GM12878 (cell line): ENCODE measurements around the gene ZCCHC4. TPM values are rescaled to one million over a fixed set of nuclear protein-coding genes. Genes with fewer than 3 reads are reported as not detected.

Experiments used
- ATAC-seq: fragments of 200-7000 bp; cut with Tn5 transposase; 3 replicates; pipeline ENCODE4 v1.9.1; 2020; ENCODE audit warnings: mild to moderate bottlenecking, moderate library complexity
- BruUV-seq: library from RNA; stranded (reverse); fragments of 400-500 nt; replicated peaks from 2 replicates; lab custom pipeline; 2021; lab: Mats Ljungman, UMichigan
- CTCF ChIA-PET: fragments of 300-600 bp; sonication (Branson Sonifier 250); formaldehyde crosslinking; extraction: SDS; loops from one replicate; lab custom pipeline; 2021; ENCODE audit warnings: inconsistent platforms; lab: Yijun Ruan, JAX
- POLR2A ChIA-PET: fragments of 350-600 bp; formaldehyde crosslinking; extraction: SDS; loops from one replicate; lab custom pipeline; 2021; ENCODE audit warnings: inconsistent platforms; lab: Charles Lee
- RAD21 ChIA-PET: fragments of 300-600 bp; sonication (Branson Sonifier 250); formaldehyde crosslinking; loops from one replicate; lab custom pipeline; 2023; ENCODE audit warnings: antibody characterized with exemption; ENCODE audit not compliant: unreplicated experiment; lab: Charles Lee
- SMC1A ChIA-PET: fragments of 300-600 bp; sonication (Branson Sonifier 250); formaldehyde crosslinking; loops from one replicate; lab custom pipeline; 2023; ENCODE audit not compliant: unreplicated experiment, uncharacterized antibody; lab: Charles Lee
- DNase-seq: peaks from one replicate; pipeline ENCODE4 v3.0.0-alpha.2; 2011; ENCODE audit warnings: low read depth, low spot score
- FAIRE-seq: peaks from 3 replicates; lab custom pipeline; 2011; peaks lifted over from hg19 to GRCh38; lab: Jason Lieb, UNC
- H2AFZ ChIP-seq: 2 replicates; pipeline ENCODE4 v1.6.0; 2011; ENCODE audit warnings: low read depth, low read length, control low read depth; ENCODE audit not compliant: control insufficient read depth
- H3K27ac ChIP-seq: 2 replicates; pipeline ENCODE4 v1.5.1; 2011; ENCODE audit warnings: control low read depth; ENCODE audit not compliant: control insufficient read depth, insufficient read depth
- H3K27me3 ChIP-seq, 2 experiments: replicated peaks in 1 of 2; 2 replicates each; pipeline versions ENCODE4 v1.6.0 to v1.6.1; 2011; ENCODE audit warnings: low read length in 1 of 2; ENCODE audit not compliant: control insufficient read depth in 2 of 2, insufficient read depth in 2 of 2
- H3K36me3 ChIP-seq, 2 experiments: 2 replicates each; pipeline ENCODE4 v1.5.1; 2011; ENCODE audit warnings: low read length in 1 of 2; ENCODE audit not compliant: control insufficient read depth in 2 of 2, insufficient read depth in 2 of 2
- H3K4me1 ChIP-seq: 2 replicates; pipeline ENCODE4 v1.6.1; 2011; ENCODE audit warnings: mild to moderate bottlenecking, low read length, moderate library complexity, mixed read lengths; ENCODE audit not compliant: control insufficient read depth, insufficient read depth
- H3K4me2 ChIP-seq: 2 replicates; pipeline ENCODE4 v1.6.0; 2011; ENCODE audit warnings: control low read depth; ENCODE audit not compliant: control insufficient read depth, insufficient read depth
- H3K4me3 ChIP-seq: fragments of 200-600 bp; sonication (generic); 2 replicates; pipeline ENCODE4 v1.5.1; 2016
- H3K79me2 ChIP-seq: 2 replicates; pipeline ENCODE4 v1.6.0; 2011; ENCODE audit warnings: low read length; ENCODE audit not compliant: control insufficient read depth, insufficient read depth
- H3K9ac ChIP-seq: 2 replicates; pipeline ENCODE4 v1.8.0; 2011; ENCODE audit warnings: low read length, control low read depth, mixed read lengths; ENCODE audit not compliant: control insufficient read depth, insufficient read depth
- H3K9me3 ChIP-seq: replicated peaks from 3 replicates; pipeline ENCODE4 v1.5.1; 2011; ENCODE audit warnings: mild to moderate bottlenecking, low read length; ENCODE audit not compliant: control insufficient read depth, insufficient read depth
- H4K20me1 ChIP-seq: 2 replicates; pipeline ENCODE4 v1.6.0; 2011; ENCODE audit not compliant: control insufficient read depth, insufficient read depth
- FOXM1 ChIP-seq: IDR thresholded peaks from 2 replicates; pipeline ENCODE4 v1.6.1; 2012; ENCODE audit warnings: low read depth, mild to moderate bottlenecking, inconsistent platforms, low read length, moderate library complexity
- HSF1 ChIP-seq: fragments of 150-350 bp; IDR thresholded peaks from 2 replicates; pipeline ENCODE4 v1.6.1; 2014; ENCODE audit warnings: mild to moderate bottlenecking, low read depth, low read length
- JUND ChIP-seq: IDR thresholded peaks from 2 replicates; pipeline ENCODE4 v1.6.1; 2012; ENCODE audit warnings: low read depth, mild to moderate bottlenecking, low read length, improper control_type of control experiment, moderate library complexity
- LARP7 ChIP-seq: fragments of 450-650 bp; IDR thresholded peaks from 2 replicates; pipeline ENCODE4 v1.6.1; 2017; ENCODE audit warnings: mild to moderate bottlenecking
- PBX3 ChIP-seq: IDR thresholded peaks from 2 replicates; pipeline ENCODE4 v1.6.1; 2011; ENCODE audit warnings: mild to moderate bottlenecking, low read depth, low read length, moderate library complexity; ENCODE audit not compliant: insufficient replicate concordance
- RFX5 ChIP-seq: IDR thresholded peaks from 2 replicates; pipeline ENCODE4 v1.6.1; 2011; ENCODE audit warnings: low read depth, low read length, improper control_type of control experiment
- TCF12 ChIP-seq: IDR thresholded peaks from 2 replicates; pipeline ENCODE4 v1.6.1; 2011; ENCODE audit warnings: low read depth, mild to moderate bottlenecking, low read length
- ZNF274 ChIP-seq: IDR thresholded peaks from one replicate; pipeline ENCODE4 v1.8.0; 2011; ENCODE audit not compliant: insufficient read length, insufficient read depth
- WGBS: methylation state at CpG from one replicate; pipeline ENCODE4 v1.1.6; 2016; ENCODE audit warnings: low lambda C conversion rate; ENCODE audit not compliant: insufficient replicate concordance, insufficient coverage; ENCODE audit errors: missing lambda C conversion rate; 5-methylcytosine and 5-hydroxymethylcytosine counted together
- in situ Hi-C: fragments of 300-500 bp; cut with MboI; formaldehyde crosslinking; loops from 9 replicates; pipeline ENCODE4 v1.14.3; 2018; ENCODE audit warnings: mixed read lengths
- intact Hi-C: fragments of 100-400 bp; cut with micrococcal nuclease; formaldehyde crosslinking; loops from one replicate; pipeline ENCODE4 v1.14.2; 2022; ENCODE audit not compliant: unreplicated experiment
- polyA plus RNA-seq, 11 experiments: library from polyadenylated mRNA; depleted of rRNA in 4 of 11; unstranded in 6 of 11; stranded (reverse) in 5 of 11; fragments of >200 nt; fragmentation: Nextera tagmentation in 4 of 11; fragmentation: Illumina TruSeq in 1 of 11; extraction: Ambion mirVana in 4 of 11; extraction: Trizol in 1 of 11; gene quantifications; 1 replicate in 1 of 11; 2 replicates in 10 of 11; pipeline versions ENCODE4 v1.2.1 to v1.2.3, GENCODE V29; 2011 to 2016; ENCODE audit warnings: inconsistent platforms in 2 of 11, missing spikeins in 2 of 11, low read depth in 1 of 11
- total RNA-seq, 4 experiments: library from RNA; depleted of rRNA in 3 of 4; stranded (reverse); fragments of >200 nt in 3 of 4; fragmentation: Illumina TruSeq in 1 of 4; extraction: Trizol in 1 of 4; gene quantifications; 2 replicates each; pipeline versions ENCODE4 v1.2.1 to v1.2.3, GENCODE V29; 2013 to 2021

Gene ZCCHC4
- total and polyA plus RNA-seq, 10 of the 15 experiments (the other 5 are each of a cell fraction or from before 2014, with no cell fraction given): 3.2 to 17.7 (median 12.7) TPM

GRCh38 chr4:25356068-25356467 lies 43.5 kb downstream of the ZCCHC4 start:
- no TSS peak for BruUV-seq
- CTCF ChIA-PET: interaction anchor here (1.6 to 4.6 kb wide), 3 partner anchors 9 to 43 kb away, joined by 5 to 56 read pairs (median 8); partner anchors contain the start of gene ZCCHC4
- H4K20me1 ChIP-seq: no peaks in the 10 kb centered on the region
- ATAC-seq (no peak), DNase-seq (no peak), FAIRE-seq (no peak)
- no peak overlapping the region for H3K4me3 ChIP-seq
- intact Hi-C loops (loop anchor here (5.0 kb wide), 1 partner anchor 99 kb away; no protein-coding TSS in a partner anchor), in situ Hi-C loops (loop anchor here (25.0 kb wide), 1 partner anchor 169 kb away; no protein-coding TSS in a partner anchor)
- POLR2A ChIA-PET: interaction anchor here (1.0 kb wide), 1 partner anchor 10 kb away, joined by 5 read pairs; no protein-coding TSS in a partner anchor
- no peak overlapping the region for H3K4me2 ChIP-seq
- no peak for TF ChIP-seq PBX3
- no peaks in the 10 kb centered on the region for H3K36me3 ChIP-seq
- no peak overlapping the region for H3K9ac ChIP-seq
- no peaks in the 10 kb centered on the region for H3K4me1 ChIP-seq
- SMC1A ChIA-PET: interaction anchor here (1.7 to 4.0 kb wide), 2 partner anchors 12 to 24 kb away, joined by 4 to 21 read pairs; no protein-coding TSS in a partner anchor
- RAD21 ChIA-PET: interaction anchor here (2.8 kb wide), 1 partner anchor 10 kb away, joined by 16 read pairs; no protein-coding TSS in a partner anchor
- no peaks in the 10 kb centered on the region for H3K9me3 ChIP-seq
- H3K27me3 ChIP-seq: no peaks in the 10 kb centered on the region
- no peak overlapping the region for H3K27ac ChIP-seq
- 93% methylated on average over 2 of the region's 2 CpGs for WGBS
- no peak overlapping the region for H2AFZ ChIP-seq
- no peaks in the 10 kb centered on the region for H3K79me2 ChIP-seq

GRCh38 chr4:25358515-25359275 lies 46.1 kb downstream of the ZCCHC4 start:
- Histone ChIP-seq H3K27ac (no peak overlapping the region), H2AFZ (no peak overlapping the region), H3K4me1 (no peaks in the 10 kb centered on the region), H3K4me2 (no peak overlapping the region), H3K9ac (no peak overlapping the region), H3K36me3 (no peaks in the 10 kb centered on the region), H3K4me3 (no peak overlapping the region), H3K9me3 (no peaks in the 10 kb centered on the region), H3K79me2 (no peaks in the 10 kb centered on the region), H3K27me3 (no peaks in the 10 kb centered on the region), H4K20me1 (no peaks in the 10 kb centered on the region)
- no peak for ATAC-seq
- no peak for FAIRE-seq
- TF ChIP-seq RFX5 (no peak), LARP7 (no peak), HSF1 (no peak), FOXM1 (no peak), JUND (no peak), ZNF274 (no peak), TCF12 (no peak)
- in situ Hi-C loops (loop anchor here (25.0 kb wide), 1 partner anchor 171 kb away; no protein-coding TSS in a partner anchor), intact Hi-C loops (loop anchor here (5.0 kb wide), 1 partner anchor 101 kb away; no protein-coding TSS in a partner anchor)
- DNase-seq: no peak
- ChIA-PET SMC1A (interaction anchor here (0.9 to 4.0 kb wide), 3 partner anchors 9 to 378 kb away, joined by 3 to 21 read pairs (median 3); partner anchors contain the start of gene ZCCHC4), RAD21 (no interaction called here), POLR2A (no interaction called here), CTCF (interaction anchor here (0.9 to 4.6 kb wide), 2 partner anchors 9 to 11 kb away, joined by 3 to 56 read pairs; no protein-coding TSS in a partner anchor)
- WGBS: 98% methylated on average over 14 of the region's 14 CpGs
- BruUV-seq: no TSS peak
